ENCODE results near the gene MGMT. TPM values are rescaled to one million over a fixed set of nuclear protein-coding genes. Genes with fewer than 3 reads are reported as not detected.

The MGMT gene
- total RNA-seq, 6 experiments from 2014 or later, result 36.5 to 53.4 (median 42.3) TPM

DNA sequence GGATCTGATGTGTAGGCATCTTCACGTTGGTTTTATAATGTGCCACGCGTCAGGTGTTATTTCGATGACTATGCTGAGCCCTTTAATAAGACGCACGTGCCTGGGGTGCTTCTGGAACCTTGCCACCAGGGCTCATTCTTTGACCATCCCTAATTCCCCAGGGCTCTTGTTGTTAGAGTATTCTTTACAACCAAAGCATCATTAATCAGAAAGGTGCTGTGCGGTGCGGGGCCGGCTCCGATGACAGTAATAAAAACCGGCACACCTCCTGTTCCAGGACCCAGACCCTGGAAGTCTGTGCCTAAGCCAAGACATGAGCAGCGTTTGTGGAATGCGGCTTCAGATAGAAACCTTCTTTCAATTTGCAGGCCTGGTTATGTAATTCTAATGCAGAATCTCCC is 58.4 kb downstream of the MGMT start:
- ATAC-seq (no peak), DNase-seq (peak in 1 of 3 donors; percentile 22)
- intact Hi-C loops (cut with DNase I), result no loop called here
- TF ChIP-seq POLR2A (IDR thresholded peaks at IDR 0.05), result no peak
- TF ChIP-seq, protein P1, sequence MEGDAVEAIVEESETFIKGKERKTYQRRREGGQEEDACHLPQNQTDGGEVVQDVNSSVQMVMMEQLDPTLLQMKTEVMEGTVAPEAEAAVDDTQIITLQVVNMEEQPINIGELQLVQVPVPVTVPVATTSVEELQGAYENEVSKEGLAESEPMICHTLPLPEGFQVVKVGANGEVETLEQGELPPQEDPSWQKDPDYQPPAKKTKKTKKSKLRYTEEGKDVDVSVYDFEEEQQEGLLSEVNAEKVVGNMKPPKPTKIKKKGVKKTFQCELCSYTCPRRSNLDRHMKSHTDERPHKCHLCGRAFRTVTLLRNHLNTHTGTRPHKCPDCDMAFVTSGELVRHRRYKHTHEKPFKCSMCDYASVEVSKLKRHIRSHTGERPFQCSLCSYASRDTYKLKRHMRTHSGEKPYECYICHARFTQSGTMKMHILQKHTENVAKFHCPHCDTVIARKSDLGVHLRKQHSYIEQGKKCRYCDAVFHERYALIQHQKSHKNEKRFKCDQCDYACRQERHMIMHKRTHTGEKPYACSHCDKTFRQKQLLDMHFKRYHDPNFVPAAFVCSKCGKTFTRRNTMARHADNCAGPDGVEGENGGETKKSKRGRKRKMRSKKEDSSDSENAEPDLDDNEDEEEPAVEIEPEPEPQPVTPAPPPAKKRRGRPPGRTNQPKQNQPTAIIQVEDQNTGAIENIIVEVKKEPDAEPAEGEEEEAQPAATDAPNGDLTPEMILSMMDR (IDR thresholded peaks at IDR 0.05), result no peak
- Histone ChIP-seq H3K4me3 (no peak overlapping the region), H3K4me1 (no peaks in the 10 kb centered on the region), H3K36me3 (peaks cover 0 to 4% (median 0%) of the 10 kb centered on the region in 4 donors), H3K27ac (no peak overlapping the region), H3K27me3 (no peaks in the 10 kb centered on the region), H3K9me3 (no peaks in the 10 kb centered on the region)
- WGBS (ENCODE audit: insufficient coverage, low coverage, low lambda C conversion rate, missing lambda C conversion rate), result 49% methylated on average over 3 of the region's 13 CpGs

- no peak overlapping the region for H3K27ac ChIP-seq
- no peak overlapping the region for H3K4me3 ChIP-seq
- H3K9me3 ChIP-seq, result no peaks in the 10 kb centered on the region
- DNase-seq, result peak in 1 of 3 donors; percentile 32
- no peak for TF ChIP-seq POLR2A (IDR thresholded peaks at IDR 0.05)
- TF ChIP-seq, protein P1 (IDR thresholded peaks at IDR 0.05), result no peak
- WGBS (ENCODE audit: insufficient coverage, low coverage, low lambda C conversion rate, missing lambda C conversion rate), result 48% methylated on average over 2 of the region's 12 CpGs
- no peak for ATAC-seq
- H3K4me1 ChIP-seq, result no peaks in the 10 kb centered on the region
- H3K36me3 ChIP-seq, result peaks cover 0 to 4% (median 0%) of the 10 kb centered on the region in 4 donors
- intact Hi-C loops (cut with DNase I), result no loop called here
- no peaks in the 10 kb centered on the region for H3K27me3 ChIP-seq
Observed at GRCh38 chr10:129526943-129527342, 59.9 kb downstream of the MGMT start.

- ATAC-seq (no peak), DNase-seq (peak in 1 of 3 donors; percentile 9)
- intact Hi-C loops (cut with DNase I), result no loop called here
- Histone ChIP-seq H3K27ac (no peak overlapping the region), H3K4me3 (no peak overlapping the region), H3K4me1 (no peaks in the 10 kb centered on the region), H3K27me3 (no peaks in the 10 kb centered on the region), H3K9me3 (no peaks in the 10 kb centered on the region), H3K36me3 (peaks cover 0 to 4% (median 0%) of the 10 kb centered on the region in 4 donors)
- 88% methylated on average over 16 of the region's 16 CpGs for WGBS (ENCODE audit: insufficient coverage, low coverage, low lambda C conversion rate, missing lambda C conversion rate)
- TF ChIP-seq, protein P1 (IDR thresholded peaks at IDR 0.05), result no peak
- TF ChIP-seq POLR2A (IDR thresholded peaks at IDR 0.05), result no peak
Observed at GRCh38 chr10:129528376-129528978, 61.4 kb downstream of the MGMT start.

DNA sequence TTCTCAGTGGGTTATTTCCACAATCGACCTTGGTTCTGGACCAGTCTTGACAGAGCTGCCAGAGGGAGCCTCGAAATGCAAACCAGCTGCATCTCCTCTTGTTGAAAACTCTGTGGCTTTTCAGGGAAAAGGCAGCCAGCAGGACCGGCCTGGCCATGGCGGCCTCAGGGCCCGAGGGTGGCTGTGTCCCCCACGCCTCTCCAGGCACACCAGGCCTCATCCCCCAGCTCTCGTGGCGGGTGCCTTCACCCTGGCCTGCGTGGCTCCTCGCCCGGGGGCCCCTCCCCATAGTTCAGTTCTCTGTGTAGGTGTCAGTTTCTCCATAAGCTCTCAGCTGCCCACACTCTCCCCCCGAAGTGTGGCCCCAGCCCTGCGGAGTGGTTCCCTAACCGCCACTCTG is 63.5 kb downstream of the MGMT start:
- intact Hi-C loops (cut with DNase I), result no loop called here
- Histone ChIP-seq H3K27me3 (no peaks in the 10 kb centered on the region), H3K4me3 (no peak overlapping the region), H3K27ac (no peak overlapping the region), H3K36me3 (peaks cover 0 to 4% (median 0%) of the 10 kb centered on the region in 4 donors), H3K4me1 (no peaks in the 10 kb centered on the region), H3K9me3 (no peaks in the 10 kb centered on the region)
- DNase-seq, result peak in 1 of 3 donors; percentile 35
- TF ChIP-seq, protein P1 (IDR thresholded peaks at IDR 0.05), result no peak
- no peak for TF ChIP-seq POLR2A (IDR thresholded peaks at IDR 0.05)
- no peak for ATAC-seq
- 82% methylated on average over 7 of the region's 14 CpGs for WGBS (ENCODE audit: insufficient coverage, low coverage, low lambda C conversion rate, missing lambda C conversion rate)
